Stimulated activated naive CD8-positive, alpha-beta T cell treated with anti-CD3 and anti-CD28 coated beads, Interleukin-15, amount 100 ng/mL, for 72 hours (primary cell): ENCODE measurements around the gene GPSM1.
A peak's percentile ranks its signal among the peaks of the same experiment; 100 is the strongest.
"Not testable (repeated sequence)": the region's sequence is repeated elsewhere in the genome, so short reads cannot be mapped to it uniquely, and the experiment has no call there.

ENCODE experiments used
- ATAC-seq: fragments of 150-1000 bp; cut with Tn5 transposase; 2 replicates; pipeline ENCODE4 v1.10.0; 2021; ENCODE audit warnings: mild to moderate bottlenecking, moderate library complexity
- DNase-seq, 2 donors: peaks; one replicate each; pipeline ENCODE4 v3.0.0; 2021 to 2022
- H3K27ac Mint-ChIP-seq, 2 donors: one replicate each; pipeline ENCODE4 v1.8.0; 2022; ENCODE audit warnings: mild to moderate bottlenecking in 2 of 2, mixed read lengths in 2 of 2, moderate library complexity in 2 of 2
- H3K27me3 Mint-ChIP-seq: one replicate; pipeline ENCODE4 v1.8.0; 2022; ENCODE audit warnings: mixed read lengths
- H3K4me1 Mint-ChIP-seq: one replicate; pipeline ENCODE4 v1.8.0; 2022; ENCODE audit warnings: mild to moderate bottlenecking, mixed read lengths
- H3K4me3 Mint-ChIP-seq, 2 donors: one replicate each; pipeline ENCODE4 v1.8.0; 2022; ENCODE audit warnings: mild to moderate bottlenecking in 2 of 2, mixed read lengths in 2 of 2, moderate library complexity in 1 of 2
- H3K9me3 Mint-ChIP-seq, 2 donors: one replicate each; pipeline ENCODE4 v1.8.0; 2022; ENCODE audit warnings: mixed read lengths in 2 of 2

Gene GPSM1

DNA sequence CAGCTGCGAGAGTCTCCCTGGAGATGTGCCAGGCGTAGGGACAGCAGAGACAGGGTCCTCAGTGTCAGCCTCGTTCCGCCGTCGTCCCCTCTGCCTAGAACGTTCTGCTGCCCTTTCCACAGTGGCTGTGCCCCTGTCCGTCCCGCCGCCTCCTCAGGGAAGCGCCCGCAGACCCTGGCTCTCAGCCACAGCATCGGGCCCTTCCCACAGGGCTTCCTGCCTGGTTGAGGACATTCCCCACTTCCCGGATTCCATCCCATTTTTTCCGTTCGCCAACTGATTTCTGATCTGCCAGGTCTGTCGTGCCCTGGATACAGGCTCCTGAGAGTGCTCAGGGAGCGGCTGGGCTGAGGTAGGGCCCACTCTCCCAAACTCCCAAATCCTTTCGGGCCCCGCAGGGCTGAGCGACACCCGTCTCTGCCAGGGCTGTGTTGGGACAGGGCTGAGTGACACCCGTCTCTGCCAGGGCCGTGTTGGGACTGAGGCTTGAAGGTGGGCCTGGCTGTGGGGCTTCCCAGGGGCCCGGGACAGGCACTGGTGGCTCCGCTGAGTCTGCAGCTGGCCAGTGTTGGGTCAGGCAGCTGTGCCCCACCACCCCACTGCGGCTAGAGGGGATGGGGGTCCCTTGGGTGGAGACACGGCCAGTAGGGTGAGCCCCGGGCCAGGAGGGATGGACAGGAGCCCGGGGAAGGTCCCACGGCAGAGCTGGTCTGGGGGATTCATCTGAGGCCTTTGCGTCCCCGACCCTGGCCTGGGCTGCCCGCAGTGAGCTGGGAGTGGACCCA lies 20.3 kb downstream of the GPSM1 start:
- H3K4me3 Mint-ChIP-seq: no peak overlapping the region
- DNase-seq (no peak), ATAC-seq (no peak)
- no peaks in the 10 kb centered on the region for H3K9me3 Mint-ChIP-seq
- no peak overlapping the region for H3K27ac Mint-ChIP-seq
- H3K27me3 Mint-ChIP-seq: no peaks in the 10 kb centered on the region
- H3K4me1 Mint-ChIP-seq: peaks cover 6% of the 10 kb centered on the region

DNA sequence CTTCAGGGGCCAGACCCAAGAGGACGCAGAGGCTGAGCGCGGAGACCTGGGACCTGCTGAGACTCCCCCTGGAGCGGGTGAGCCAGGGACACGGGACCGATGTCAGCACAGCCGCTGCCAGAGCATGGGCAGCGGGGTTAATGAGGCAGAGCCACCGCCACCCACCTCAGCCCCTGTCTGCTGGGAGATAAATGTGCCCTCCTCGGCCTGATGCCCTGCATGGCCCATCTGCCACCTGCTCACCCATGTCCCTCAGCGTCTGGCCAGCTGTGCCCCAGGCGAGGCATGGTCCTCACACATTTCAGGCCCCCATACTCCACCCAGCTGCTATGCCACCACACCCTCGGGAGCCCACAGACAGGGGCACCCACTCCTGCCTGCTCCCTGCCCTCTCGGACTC lies 21.4 kb downstream of the GPSM1 start:
- peaks cover 6% of the 10 kb centered on the region for H3K4me1 Mint-ChIP-seq
- H3K27me3 Mint-ChIP-seq: no peaks in the 10 kb centered on the region
- no peak overlapping the region for H3K4me3 Mint-ChIP-seq
- no peaks in the 10 kb centered on the region for H3K9me3 Mint-ChIP-seq
- DNase-seq (no peak), ATAC-seq (no peak)
- no peak overlapping the region for H3K27ac Mint-ChIP-seq

DNA sequence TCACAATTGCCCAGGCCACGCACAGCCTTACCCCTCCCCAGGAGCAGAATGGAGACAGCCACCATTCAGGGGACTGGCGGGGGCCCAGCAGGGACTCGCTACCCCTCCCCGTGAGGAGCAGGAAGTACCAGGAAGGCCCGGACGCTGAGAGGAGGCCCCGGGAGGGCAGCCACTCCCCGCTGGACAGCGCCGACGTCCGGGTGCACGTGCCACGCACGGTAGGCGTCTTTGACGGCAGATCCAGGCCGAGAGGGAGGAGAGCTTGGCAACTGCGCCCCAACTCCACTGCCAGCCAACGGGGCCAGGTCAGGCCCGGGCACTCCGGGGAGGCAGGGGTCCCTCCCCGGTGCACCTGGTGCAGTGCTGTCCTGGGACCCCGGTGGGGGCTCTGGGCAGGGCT lies 22.2 kb downstream of the GPSM1 start:
- H3K27ac Mint-ChIP-seq: no peak overlapping the region
- no peak for ATAC-seq

DNA sequence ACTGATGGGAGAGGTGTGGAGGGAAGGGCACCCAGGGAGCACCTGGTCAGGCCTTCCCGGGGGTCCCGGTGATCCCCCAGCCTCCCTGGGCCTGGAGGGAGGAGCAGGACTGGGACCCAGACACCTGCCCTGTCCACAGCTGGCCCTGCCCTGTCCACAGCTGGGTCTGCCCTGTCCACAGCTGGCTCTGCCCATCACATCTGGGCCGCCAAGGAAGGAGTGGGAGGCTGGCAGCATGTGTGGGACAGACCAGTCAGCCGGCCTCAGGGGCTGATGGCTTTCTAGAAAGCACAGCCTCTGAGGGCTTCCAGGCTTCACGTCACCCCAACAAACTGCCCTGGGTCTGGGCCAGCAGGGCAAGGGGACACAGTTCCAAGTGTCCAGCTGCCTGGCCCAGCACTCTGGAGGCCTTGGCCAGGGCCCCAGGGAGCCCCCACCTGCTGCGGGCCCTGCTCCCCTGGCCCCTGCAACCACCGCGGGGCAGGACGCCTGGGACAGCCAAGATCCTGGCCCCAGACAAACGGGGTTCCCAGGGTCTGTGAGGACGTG lies 24.0 kb downstream of the GPSM1 start:
- no peak overlapping the region for H3K4me3 Mint-ChIP-seq
- H3K27me3 Mint-ChIP-seq: no peaks in the 10 kb centered on the region
- H3K27ac Mint-ChIP-seq: no peak overlapping the region
- no peaks in the 10 kb centered on the region for H3K9me3 Mint-ChIP-seq
- peaks cover 10% of the 10 kb centered on the region for H3K4me1 Mint-ChIP-seq
- DNase-seq (no peak), ATAC-seq (no peak)

More for the DNA sequence above, 22.2 kb downstream of the GPSM1 start:
- H3K9me3 Mint-ChIP-seq: no peaks in the 10 kb centered on the region
- peaks cover 7% of the 10 kb centered on the region for H3K4me1 Mint-ChIP-seq
- H3K4me3 Mint-ChIP-seq: no peak overlapping the region
- no peaks in the 10 kb centered on the region for H3K27me3 Mint-ChIP-seq
- no peak for DNase-seq

DNA sequence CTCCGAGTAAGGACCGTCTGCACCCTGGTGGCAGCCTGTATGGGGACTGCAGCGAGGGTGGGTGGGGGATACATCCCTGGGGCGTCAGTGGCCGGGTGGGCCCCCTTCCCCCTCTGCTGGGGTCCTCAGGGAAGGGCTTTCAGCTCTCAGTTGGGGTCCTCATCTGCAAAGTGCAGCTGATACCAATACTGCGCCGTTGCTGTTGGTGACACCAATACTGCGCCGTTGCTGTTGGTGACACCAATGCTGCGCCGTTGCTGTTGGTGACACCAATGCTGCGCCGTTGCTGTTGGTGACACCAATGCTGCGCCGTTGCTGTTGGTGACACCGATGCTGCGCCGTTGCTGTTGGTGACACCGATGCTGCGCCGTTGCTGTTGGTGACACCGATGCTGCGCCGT lies 24.5 kb downstream of the GPSM1 start:
- H3K9me3 Mint-ChIP-seq, DNase-seq, H3K27me3 Mint-ChIP-seq, H3K27ac Mint-ChIP-seq, ATAC-seq, H3K4me3 Mint-ChIP-seq: not testable (repeated sequence)
- peaks cover 10% of the 10 kb centered on the region for H3K4me1 Mint-ChIP-seq

DNA sequence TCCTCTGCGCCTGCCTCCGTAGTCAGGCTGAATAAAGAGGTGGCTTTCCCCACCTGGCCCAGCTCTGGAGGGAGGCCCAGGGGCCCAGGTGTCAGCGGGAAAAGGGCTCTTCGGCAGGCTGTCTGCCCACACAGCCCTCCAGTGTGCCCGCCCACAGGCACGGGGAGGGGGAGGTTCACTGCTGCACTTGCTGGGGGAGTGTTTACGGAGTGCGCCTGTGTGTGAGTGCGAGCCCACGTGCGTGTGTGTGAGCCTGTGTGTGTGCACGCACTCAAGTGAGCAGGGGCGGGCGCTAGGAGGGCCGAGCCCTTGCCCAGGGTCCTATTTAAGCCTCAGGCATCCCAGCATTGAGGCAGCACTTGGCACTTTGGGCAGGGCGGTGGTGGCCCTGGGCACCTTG lies 25.3 kb downstream of the GPSM1 start:
- no peaks in the 10 kb centered on the region for H3K27me3 Mint-ChIP-seq
- no peak overlapping the region for H3K27ac Mint-ChIP-seq
- no peak for ATAC-seq

DNA sequence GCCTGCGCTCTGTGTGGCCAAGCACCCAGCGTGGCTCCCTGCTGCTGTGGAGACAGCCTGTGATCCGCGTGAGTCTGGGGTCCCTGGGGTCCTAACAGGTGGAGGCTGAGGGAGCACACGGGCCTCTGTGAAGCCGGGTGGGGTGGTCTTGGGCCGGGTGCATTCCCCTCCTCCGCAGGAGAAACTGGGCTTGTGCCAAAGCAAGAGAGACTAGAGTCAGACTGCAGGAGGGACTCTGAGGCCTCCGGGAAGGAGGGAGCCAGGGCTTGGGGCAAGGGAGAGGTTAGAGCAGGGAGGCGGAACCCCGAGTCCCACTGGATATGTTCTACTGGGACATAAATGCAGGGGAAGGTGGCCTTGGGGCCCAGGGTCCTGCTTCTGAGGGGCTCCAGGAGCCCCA lies 25.7 kb downstream of the GPSM1 start:
- peak overlapping the region in 1 of 2 donors; percentile 55 for H3K27ac Mint-ChIP-seq
- H3K27me3 Mint-ChIP-seq: no peaks in the 10 kb centered on the region
- H3K4me1 Mint-ChIP-seq: peaks cover 10% of the 10 kb centered on the region
- no peaks in the 10 kb centered on the region for H3K9me3 Mint-ChIP-seq
- H3K4me3 Mint-ChIP-seq: no peak overlapping the region
- DNase-seq (no peak), ATAC-seq (no peak)

More for the DNA sequence above, 25.3 kb downstream of the GPSM1 start:
- Mint-ChIP-seq H3K9me3 (no peaks in the 10 kb centered on the region), H3K4me3 (no peak overlapping the region), H3K4me1 (peaks cover 10% of the 10 kb centered on the region)
- DNase-seq: no peak

DNA sequence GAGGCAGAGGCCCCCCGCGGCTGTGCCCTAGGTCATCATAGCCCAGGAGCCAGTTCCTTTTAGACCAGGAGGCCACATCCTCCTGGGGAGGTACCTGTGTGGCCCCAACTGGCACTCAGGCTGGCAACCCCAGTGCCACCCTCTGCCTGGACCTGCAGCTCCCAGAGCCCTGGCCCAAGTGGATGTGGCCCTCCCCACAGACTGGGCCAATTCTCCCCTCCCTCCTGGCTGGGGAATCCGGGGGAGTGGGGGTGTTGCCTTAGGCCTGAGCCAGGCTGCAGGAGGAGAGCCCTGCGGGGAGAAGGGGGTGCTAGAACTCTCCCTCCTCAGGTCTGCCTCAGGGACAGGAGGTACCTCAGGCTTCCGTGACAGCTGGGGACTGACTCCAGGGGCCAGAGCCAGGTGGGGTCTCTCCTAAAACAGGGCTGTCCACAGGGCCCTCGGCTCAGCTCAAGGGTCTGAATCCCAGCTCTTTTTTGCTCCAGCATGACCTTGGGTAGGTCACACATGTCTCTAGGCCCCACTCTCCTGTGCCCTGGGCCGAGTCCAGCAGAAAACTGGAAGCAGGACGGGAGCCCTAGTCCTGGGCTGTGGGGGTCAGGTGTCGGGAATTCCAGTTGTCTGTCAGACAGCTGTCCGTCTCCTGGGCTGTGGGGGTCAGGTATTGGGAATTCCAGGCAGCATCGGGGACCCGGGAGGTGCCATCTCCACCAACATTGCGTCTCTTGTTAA lies 26.6 kb downstream of the GPSM1 start:
- no peak for DNase-seq
- peaks cover 10% of the 10 kb centered on the region for H3K4me1 Mint-ChIP-seq
- peak overlapping the region; percentile 46 to 59 for H3K27ac Mint-ChIP-seq
- ATAC-seq: no peak
- no peaks in the 10 kb centered on the region for H3K27me3 Mint-ChIP-seq
- H3K9me3 Mint-ChIP-seq: no peaks in the 10 kb centered on the region
- no peak overlapping the region for H3K4me3 Mint-ChIP-seq

DNA sequence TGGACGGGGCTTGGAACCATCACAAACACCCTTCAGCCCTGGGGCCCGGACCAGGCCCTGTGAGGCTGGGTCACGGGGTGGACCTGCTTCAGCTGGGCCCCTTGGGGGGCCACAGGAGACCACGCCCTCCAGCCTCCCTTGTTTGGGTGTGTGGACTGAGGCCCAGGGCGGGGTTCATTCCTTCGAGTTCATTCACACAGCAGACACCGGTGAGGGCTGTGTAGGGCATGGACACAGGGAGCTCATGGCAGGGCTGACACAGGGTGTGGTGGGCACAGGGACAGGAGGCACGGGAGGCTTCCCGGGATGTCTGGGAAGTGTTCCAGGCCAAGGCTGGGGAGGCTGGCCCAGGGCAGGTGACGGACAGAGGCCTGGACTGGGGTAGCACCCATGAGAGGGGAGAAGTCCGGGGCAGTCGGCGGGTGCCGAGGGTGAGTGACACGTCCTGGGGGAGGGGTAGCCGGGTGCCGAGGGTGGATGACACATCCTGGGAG lies 27.3 kb downstream of the GPSM1 start:
- Mint-ChIP-seq H3K27ac (no peak overlapping the region), H3K9me3 (no peaks in the 10 kb centered on the region), H3K27me3 (no peaks in the 10 kb centered on the region), H3K4me3 (no peak overlapping the region), H3K4me1 (peaks cover 10% of the 10 kb centered on the region)
- DNase-seq (no peak), ATAC-seq (no peak)

DNA sequence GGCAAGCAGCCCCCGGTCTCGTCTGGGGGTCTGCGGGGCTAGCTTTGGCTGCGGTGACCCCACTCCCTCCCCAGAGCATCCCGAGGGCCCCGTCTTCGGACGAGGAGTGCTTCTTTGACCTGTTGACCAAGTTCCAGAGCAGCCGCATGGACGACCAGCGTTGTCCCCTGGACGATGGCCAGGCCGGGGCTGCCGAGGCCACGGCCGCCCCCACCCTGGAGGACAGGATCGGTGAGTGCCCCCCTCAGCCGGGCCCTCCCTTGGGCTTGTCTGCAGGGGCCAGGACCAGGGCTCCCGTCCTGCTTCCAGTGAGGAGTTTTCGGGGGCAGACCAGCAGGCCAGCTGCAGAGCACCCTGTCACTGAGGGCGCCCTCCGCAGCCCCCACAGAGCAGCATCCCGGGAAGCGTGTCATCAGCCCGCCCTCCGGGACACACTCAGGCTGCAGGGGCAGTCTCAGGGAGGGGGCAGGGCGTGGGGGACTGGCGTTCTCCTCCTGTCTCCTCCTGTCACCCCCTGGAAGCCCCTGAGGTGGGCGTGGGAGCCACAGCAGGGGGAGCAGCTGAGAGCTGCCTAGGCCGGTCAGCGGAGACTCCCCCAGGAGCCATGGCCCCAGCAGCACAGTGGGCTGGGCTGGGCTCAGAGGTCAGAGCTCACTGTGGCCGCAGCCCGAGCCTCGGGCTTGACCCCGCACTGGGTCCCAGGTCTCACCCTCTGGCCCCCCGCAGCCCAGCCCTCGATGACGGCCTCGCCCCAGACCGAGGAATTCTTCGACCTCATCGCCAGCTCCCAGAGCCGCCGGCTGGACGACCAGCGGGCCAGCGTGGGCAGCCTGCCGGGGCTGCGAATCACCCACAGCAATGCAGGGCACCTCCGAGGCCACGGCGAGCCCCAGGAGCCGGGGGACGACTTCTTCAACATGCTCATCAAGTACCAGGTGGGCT lies 28.5 kb downstream of the GPSM1 start:
- no peak overlapping the region for H3K4me3 Mint-ChIP-seq
- H3K27ac Mint-ChIP-seq: peak overlapping the region in 1 of 2 donors; percentile 59
- H3K9me3 Mint-ChIP-seq: no peaks in the 10 kb centered on the region
- ATAC-seq: no peak
- H3K27me3 Mint-ChIP-seq: no peaks in the 10 kb centered on the region
- no peak for DNase-seq
- peaks cover 10% of the 10 kb centered on the region for H3K4me1 Mint-ChIP-seq

DNA sequence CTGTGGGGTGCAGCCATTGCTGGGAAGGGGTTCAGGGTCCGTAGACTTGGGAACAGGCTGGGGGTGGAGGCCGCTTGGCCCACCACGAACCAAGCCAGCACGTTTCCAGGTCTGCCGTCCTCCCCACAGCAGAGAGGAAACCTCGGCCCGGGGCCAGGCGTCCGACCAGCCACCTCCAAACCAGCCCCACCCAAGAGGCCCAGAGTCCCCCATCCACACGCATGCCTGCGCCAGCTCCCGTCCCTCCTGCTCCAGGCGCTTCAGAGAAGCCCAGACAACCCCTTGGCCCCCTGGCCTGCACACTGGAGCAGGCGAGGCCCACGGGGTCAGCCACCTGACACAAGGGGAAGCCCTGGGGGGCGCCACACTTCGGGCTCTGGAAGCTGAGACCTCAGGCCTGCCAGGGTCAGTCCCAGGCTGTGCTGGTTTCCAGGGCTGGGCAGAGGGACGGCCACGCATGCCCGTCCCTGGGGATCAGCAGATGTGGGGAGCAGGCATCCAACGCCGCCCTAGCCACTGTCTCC lies 29.9 kb downstream of the GPSM1 start:
- ATAC-seq (no peak), DNase-seq (no peak)
- Mint-ChIP-seq H3K4me3 (no peak overlapping the region), H3K27ac (no peak overlapping the region), H3K9me3 (no peaks in the 10 kb centered on the region), H3K4me1 (peaks cover 14% of the 10 kb centered on the region), H3K27me3 (no peaks in the 10 kb centered on the region)

DNA sequence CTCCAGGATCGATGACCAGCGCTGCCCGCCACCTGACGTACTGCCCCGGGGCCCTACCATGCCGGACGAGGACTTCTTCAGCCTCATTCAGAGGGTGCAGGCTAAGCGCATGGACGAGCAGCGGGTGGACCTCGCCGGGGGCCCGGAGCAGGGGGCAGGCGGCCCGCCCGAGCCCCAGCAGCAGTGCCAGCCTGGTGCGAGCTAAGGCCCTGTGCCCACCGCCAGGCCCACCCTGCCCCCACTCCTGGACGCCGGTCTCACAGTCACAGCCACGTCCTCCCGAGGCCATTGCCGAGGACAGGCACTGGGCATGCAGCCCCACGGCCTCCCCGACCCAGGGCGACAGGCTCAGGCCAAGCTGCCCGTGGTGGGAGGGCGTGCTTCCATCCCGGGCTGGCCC lies 30.7 kb downstream of the GPSM1 start:
- Mint-ChIP-seq H3K27ac (no peak overlapping the region), H3K27me3 (no peaks in the 10 kb centered on the region), H3K4me1 (peaks cover 15% of the 10 kb centered on the region), H3K9me3 (no peaks in the 10 kb centered on the region), H3K4me3 (no peak overlapping the region)
- DNase-seq: no peak
- ATAC-seq: no peak

DNA sequence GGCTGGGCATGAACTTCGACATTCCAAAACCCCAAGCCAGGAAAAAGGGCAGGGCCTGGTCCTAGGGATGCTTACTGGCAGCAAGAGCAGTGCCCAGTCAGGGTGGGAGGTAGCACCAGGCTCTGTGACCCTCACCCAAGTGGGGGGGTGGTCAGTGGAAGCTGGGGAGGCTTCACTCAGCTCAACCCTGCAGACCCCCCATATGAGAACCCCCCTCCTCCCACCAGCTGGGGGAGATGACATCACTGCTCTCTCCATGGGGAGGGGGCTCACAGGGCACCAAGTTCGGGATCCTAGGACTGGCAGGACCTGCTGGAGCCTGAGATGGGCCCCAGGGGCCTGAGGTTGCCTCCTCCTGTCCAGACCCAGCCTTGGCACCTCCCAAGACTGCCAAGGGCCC lies 31.5 kb downstream of the GPSM1 start:
- Mint-ChIP-seq H3K4me3 (no peak overlapping the region), H3K27me3 (no peaks in the 10 kb centered on the region), H3K27ac (no peak overlapping the region), H3K4me1 (peaks cover 16% of the 10 kb centered on the region), H3K9me3 (no peaks in the 10 kb centered on the region)
- ATAC-seq: no peak
- no peak for DNase-seq

DNA sequence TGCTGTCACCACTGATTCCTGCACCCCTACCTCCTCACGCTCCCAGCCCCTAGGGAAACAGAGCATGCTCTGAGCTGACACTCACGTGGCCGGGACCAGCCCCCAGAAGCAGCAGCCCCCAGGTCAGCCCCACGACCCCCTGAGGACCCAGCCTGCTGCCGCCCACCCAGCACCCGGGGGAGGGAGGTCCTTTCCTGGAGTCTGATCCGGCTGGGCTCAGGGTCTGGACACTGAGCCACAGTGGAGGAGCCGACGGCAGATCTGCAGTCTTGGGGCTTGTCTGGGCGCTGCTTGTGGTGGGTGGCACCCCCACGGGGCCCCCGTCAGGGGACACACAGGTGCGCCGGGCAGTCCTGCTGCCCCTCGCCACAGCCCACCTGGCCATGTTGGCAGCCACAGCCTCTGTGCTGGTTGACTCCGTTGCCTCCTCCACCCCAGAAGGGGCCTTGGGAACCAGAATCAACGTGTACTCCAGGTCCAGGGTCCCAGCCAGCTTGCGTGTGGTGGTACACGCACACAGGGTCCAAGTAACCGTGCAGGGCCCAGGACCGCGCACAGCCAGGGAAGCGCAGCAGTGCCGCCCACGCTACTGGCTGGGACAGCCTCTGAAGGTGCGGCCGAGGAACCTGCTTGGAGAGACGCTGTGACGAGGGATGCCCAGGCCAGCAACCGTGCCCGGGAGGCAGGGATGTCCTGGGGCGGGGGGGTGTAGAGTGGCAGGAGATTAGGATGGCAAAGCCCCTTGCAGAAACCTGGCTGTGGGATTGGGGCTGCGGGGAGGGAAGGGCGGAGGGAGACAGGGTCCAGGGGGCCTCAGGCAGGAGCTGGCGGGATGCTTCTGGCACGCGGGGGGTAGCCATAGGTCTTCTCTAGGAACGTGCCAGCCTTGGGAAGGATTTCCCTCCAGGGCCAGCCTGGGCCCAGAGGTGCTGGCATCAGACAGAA lies 32.7 kb downstream of the GPSM1 start:
- no peak overlapping the region for H3K27ac Mint-ChIP-seq
- H3K9me3 Mint-ChIP-seq: no peaks in the 10 kb centered on the region
- H3K27me3 Mint-ChIP-seq: no peaks in the 10 kb centered on the region
- no peak for ATAC-seq
- H3K4me3 Mint-ChIP-seq: no peak overlapping the region
- no peak for DNase-seq
- peaks cover 18% of the 10 kb centered on the region for H3K4me1 Mint-ChIP-seq
